ENCODE measurements around the gene CPA5. TPM values are rescaled to one million over a fixed set of nuclear protein-coding genes. Genes with fewer than 3 reads are reported as not detected.

CPA5 gene
- total RNA-seq, 2 experiments from 2014 or later, result not detected

DNA sequence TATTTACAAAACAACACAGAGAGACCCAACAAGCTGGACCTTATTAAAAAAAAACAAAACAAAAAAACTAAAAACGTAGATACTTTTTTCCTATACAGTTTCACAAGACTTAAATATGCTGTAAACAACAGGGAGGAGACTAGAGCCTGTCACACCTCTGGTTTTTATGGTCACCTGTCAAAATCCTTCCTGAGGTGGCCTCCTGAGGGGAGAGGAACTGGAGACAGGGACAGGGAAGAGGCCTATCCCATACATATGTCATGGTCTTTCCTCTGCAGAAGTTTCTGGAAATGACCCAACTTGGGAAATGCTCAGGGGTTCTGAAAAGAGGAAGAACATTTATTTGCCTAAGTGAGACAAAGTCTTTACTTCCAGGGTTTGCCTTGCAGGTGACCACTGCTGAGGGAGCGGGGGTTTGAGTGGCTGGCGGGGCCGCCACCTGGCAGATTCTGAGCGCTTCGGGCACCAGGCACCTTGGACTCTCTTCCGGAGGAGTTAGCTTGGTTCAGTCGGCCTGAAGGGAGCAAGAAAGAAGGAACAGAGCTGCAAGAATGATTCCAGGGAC is 54.0 kb downstream of the CPA5 start:
- CTCF ChIA-PET, result no interaction called here
- H3K9me3 ChIP-seq (ENCODE audit: control insufficient read depth in 1 of 2, insufficient read depth in 1 of 2, low read length in 2 of 2), result no peaks in the 10 kb centered on the region
- Mint-ChIP-seq H3K27me3 (no peaks in the 10 kb centered on the region), H3K4me1 (ENCODE audit: low read depth) (peaks cover 23% of the 10 kb centered on the region), H3K9me3 (no peaks in the 10 kb centered on the region), H3K4me3 (no peak overlapping the region), H3K36me3 (ENCODE audit: low read depth) (peaks cover 45% of the 10 kb centered on the region), H3K27ac (no peak overlapping the region)
- no peak overlapping the region for H3K4me3 ChIP-seq (ENCODE audit: low read length)
- no peaks in the 10 kb centered on the region for H3K27me3 ChIP-seq (ENCODE audit: control insufficient read depth in 1 of 2, insufficient read depth in 2 of 2, low read length in 2 of 2)
- H3K27ac ChIP-seq (ENCODE audit: low read depth in 1 of 2, low read length in 2 of 2), result no peak overlapping the region
- TF ChIP-seq, protein P1, sequence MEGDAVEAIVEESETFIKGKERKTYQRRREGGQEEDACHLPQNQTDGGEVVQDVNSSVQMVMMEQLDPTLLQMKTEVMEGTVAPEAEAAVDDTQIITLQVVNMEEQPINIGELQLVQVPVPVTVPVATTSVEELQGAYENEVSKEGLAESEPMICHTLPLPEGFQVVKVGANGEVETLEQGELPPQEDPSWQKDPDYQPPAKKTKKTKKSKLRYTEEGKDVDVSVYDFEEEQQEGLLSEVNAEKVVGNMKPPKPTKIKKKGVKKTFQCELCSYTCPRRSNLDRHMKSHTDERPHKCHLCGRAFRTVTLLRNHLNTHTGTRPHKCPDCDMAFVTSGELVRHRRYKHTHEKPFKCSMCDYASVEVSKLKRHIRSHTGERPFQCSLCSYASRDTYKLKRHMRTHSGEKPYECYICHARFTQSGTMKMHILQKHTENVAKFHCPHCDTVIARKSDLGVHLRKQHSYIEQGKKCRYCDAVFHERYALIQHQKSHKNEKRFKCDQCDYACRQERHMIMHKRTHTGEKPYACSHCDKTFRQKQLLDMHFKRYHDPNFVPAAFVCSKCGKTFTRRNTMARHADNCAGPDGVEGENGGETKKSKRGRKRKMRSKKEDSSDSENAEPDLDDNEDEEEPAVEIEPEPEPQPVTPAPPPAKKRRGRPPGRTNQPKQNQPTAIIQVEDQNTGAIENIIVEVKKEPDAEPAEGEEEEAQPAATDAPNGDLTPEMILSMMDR (IDR thresholded peaks at IDR 0.05), result no peak
- ATAC-seq (ENCODE audit: poor library complexity) (no peak), DNase-seq (no peak)
- POLR2A ChIA-PET, result no interaction called here
- peaks cover 5% of the 10 kb centered on the region for H3K36me3 ChIP-seq (ENCODE audit: insufficient read depth, low read length)
- intact Hi-C loops (cut with DNase I, micrococcal nuclease), result no loop called here
- peaks cover 12% of the 10 kb centered on the region for H3K4me1 ChIP-seq (ENCODE audit: insufficient read depth, low read length)

DNA sequence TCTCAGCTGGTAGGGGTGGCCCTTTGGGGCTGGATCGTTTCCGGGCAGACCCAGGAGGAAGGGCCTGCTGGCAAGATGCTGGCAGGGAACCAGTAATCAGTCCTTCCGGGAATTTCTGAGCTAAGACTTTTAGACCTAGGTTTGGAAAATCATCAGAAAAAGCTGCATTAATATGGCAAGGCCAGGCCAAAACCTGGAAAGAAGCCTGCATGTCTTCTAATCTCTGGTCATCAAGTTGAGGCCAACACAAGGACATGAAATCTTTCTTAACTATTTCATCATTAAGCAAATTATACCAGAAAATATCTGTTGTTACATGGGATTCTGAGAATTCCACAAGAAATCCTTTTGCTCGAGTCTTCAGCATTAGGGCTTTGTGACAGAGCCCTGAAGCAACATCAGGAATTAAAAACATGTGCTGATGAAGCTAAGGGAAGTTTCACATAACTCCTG is 55.5 kb downstream of the CPA5 start:
- CTCF ChIA-PET, result no interaction called here

DNA sequence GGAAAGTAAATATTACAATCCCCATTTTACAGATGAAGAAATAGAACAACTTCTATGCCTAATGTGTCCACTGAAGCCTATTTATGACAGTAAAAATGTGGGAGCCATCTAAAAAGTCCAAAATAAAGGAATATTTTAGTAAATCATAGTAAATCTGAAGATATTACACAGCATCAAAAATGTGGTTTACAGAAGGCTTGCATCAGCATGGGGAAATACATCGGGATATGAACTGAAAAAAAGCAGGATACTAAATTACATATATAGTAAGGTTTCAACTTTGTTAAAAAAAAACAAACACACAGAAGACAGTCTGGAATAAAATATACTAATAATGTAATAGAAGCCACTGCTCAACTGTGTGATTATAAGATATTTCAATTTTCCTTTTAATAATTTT is 56.5 kb downstream of the CPA5 start:
- no peaks in the 10 kb centered on the region for H3K4me1 ChIP-seq (ENCODE audit: insufficient read depth, low read length)
- H3K9me3 ChIP-seq (ENCODE audit: control insufficient read depth in 1 of 2, insufficient read depth in 1 of 2, low read length in 2 of 2), result no peaks in the 10 kb centered on the region
- intact Hi-C loops (cut with DNase I, micrococcal nuclease), result loop anchor here in 1 of 2 experiments (5.0 kb wide), 1 partner anchor 86 kb away; no protein-coding TSS in a partner anchor
- Mint-ChIP-seq H3K27me3 (no peaks in the 10 kb centered on the region), H3K27ac (no peak overlapping the region), H3K36me3 (ENCODE audit: low read depth) (peaks cover 54% of the 10 kb centered on the region), H3K4me3 (no peak overlapping the region), H3K4me1 (ENCODE audit: low read depth) (peaks cover under 1% of the 10 kb centered on the region), H3K9me3 (no peaks in the 10 kb centered on the region)
- TF ChIP-seq, protein P1 (IDR thresholded peaks at IDR 0.05), result no peak
- DNase-seq (no peak), ATAC-seq (ENCODE audit: poor library complexity) (no peak)
- no peak overlapping the region for H3K27ac ChIP-seq (ENCODE audit: low read depth in 1 of 2, low read length in 2 of 2)
- ChIA-PET POLR2A (interaction anchor here (1.1 kb wide), 1 partner anchor 12 kb away, joined by 3 read pairs; no protein-coding TSS in a partner anchor), CTCF (no interaction called here)
- H3K27me3 ChIP-seq (ENCODE audit: control insufficient read depth in 1 of 2, insufficient read depth in 2 of 2, low read length in 2 of 2), result no peaks in the 10 kb centered on the region
- H3K4me3 ChIP-seq (ENCODE audit: low read length), result no peak overlapping the region
- H3K36me3 ChIP-seq (ENCODE audit: insufficient read depth, low read length), result peaks cover 5% of the 10 kb centered on the region

More for the DNA sequence above, 55.5 kb downstream of the CPA5 start:
- Mint-ChIP-seq H3K27me3 (no peaks in the 10 kb centered on the region), H3K4me1 (ENCODE audit: low read depth) (peaks cover 7% of the 10 kb centered on the region), H3K9me3 (no peaks in the 10 kb centered on the region), H3K27ac (no peak overlapping the region), H3K36me3 (ENCODE audit: low read depth) (peaks cover 54% of the 10 kb centered on the region), H3K4me3 (no peak overlapping the region)
- no peak for ATAC-seq (ENCODE audit: poor library complexity)
- no peak overlapping the region for H3K4me3 ChIP-seq (ENCODE audit: low read length)
- no peak overlapping the region for H3K27ac ChIP-seq (ENCODE audit: low read depth in 1 of 2, low read length in 2 of 2)
- no peaks in the 10 kb centered on the region for H3K9me3 ChIP-seq (ENCODE audit: control insufficient read depth in 1 of 2, insufficient read depth in 1 of 2, low read length in 2 of 2)
- TF ChIP-seq, protein P1 (IDR thresholded peaks at IDR 0.05), result no peak
- H3K4me1 ChIP-seq (ENCODE audit: insufficient read depth, low read length), result no peaks in the 10 kb centered on the region
- DNase-seq, result no peak
- intact Hi-C loops (cut with DNase I, micrococcal nuclease), result loop anchor here in 1 of 2 experiments (5.0 kb wide), 1 partner anchor 87 kb away; no protein-coding TSS in a partner anchor
- POLR2A ChIA-PET, result no interaction called here
- H3K36me3 ChIP-seq (ENCODE audit: insufficient read depth, low read length), result peaks cover 5% of the 10 kb centered on the region
- H3K27me3 ChIP-seq (ENCODE audit: control insufficient read depth in 1 of 2, insufficient read depth in 2 of 2, low read length in 2 of 2), result no peaks in the 10 kb centered on the region

Data from CD4-positive, alpha-beta T cell (primary cell).